CD4-positive, CD25-positive, alpha-beta regulatory T cell (primary cell): ENCODE data around the gene MS4A14. TPM values are rescaled to one million over a fixed set of nuclear protein-coding genes. Genes with fewer than 3 reads are reported as not detected.

Experiments
- ATAC-seq, 2 donors: fragments of 150-1000 bp; cut with Tn5 transposase; one replicate each; pipeline ENCODE4 v1.10.0; 2021; ENCODE audit warnings: low read depth in 2 of 2, moderate number of reproducible peaks in 2 of 2, moderate library complexity in 1 of 2
- DNase-seq, 3 donors: peaks; one replicate each; pipeline versions ENCODE4 v3.0.0 to v3.0.0-alpha.2; 2012 to 2022; ENCODE audit warnings: mixed read lengths in 1 of 3
- H3K27ac ChIP-seq: one replicate; pipeline ENCODE4 v1.7.0; 2013; ENCODE audit warnings: mild to moderate bottlenecking, low read length; ENCODE audit not compliant: insufficient read depth, poor library complexity, severe bottlenecking
- H3K27me3 ChIP-seq: one replicate; pipeline ENCODE4 v1.7.0; 2013; ENCODE audit warnings: low read length; ENCODE audit not compliant: control insufficient read depth, insufficient read depth
- H3K36me3 ChIP-seq: one replicate; pipeline ENCODE4 v1.7.0; 2013; ENCODE audit warnings: mild to moderate bottlenecking, low read length, moderate library complexity; ENCODE audit not compliant: control insufficient read depth, insufficient read depth
- H3K4me1 ChIP-seq: 2 replicates; pipeline ENCODE4 v1.7.0; 2013; ENCODE audit warnings: mild to moderate bottlenecking, low read length; ENCODE audit not compliant: insufficient read depth, control insufficient read depth, poor library complexity, severe bottlenecking
- H3K4me3 ChIP-seq: one replicate; pipeline ENCODE4 v1.7.0; 2013; ENCODE audit warnings: low read depth, mild to moderate bottlenecking, low read length, moderate library complexity
- H3K9me3 ChIP-seq, 2 experiments: 1 replicate in 1 of 2; 2 replicates in 1 of 2; pipeline ENCODE4 v1.7.0; 2013; ENCODE audit warnings: low read length in 2 of 2, mild to moderate bottlenecking in 1 of 2, moderate library complexity in 1 of 2; ENCODE audit not compliant: control insufficient read depth in 2 of 2
- H3K27ac Mint-ChIP-seq, 3 donors: one replicate each; pipeline ENCODE4 v1.8.0; 2020 to 2022; ENCODE audit warnings: mild to moderate bottlenecking in 3 of 3, mixed read lengths in 3 of 3, moderate library complexity in 2 of 3
- H3K27me3 Mint-ChIP-seq: one replicate; pipeline ENCODE4 v1.8.0; 2022; ENCODE audit warnings: mild to moderate bottlenecking, mixed read lengths
- H3K36me3 Mint-ChIP-seq: one replicate; pipeline ENCODE4 v1.8.0; 2020; ENCODE audit warnings: mixed read lengths
- H3K4me1 Mint-ChIP-seq, 4 donors: one replicate each; pipeline ENCODE4 v1.8.0; 2020 to 2022; ENCODE audit warnings: mixed read lengths in 4 of 4, mild to moderate bottlenecking in 1 of 4
- H3K4me3 Mint-ChIP-seq, 4 donors: one replicate each; pipeline ENCODE4 v1.8.0; 2020 to 2022; ENCODE audit warnings: mild to moderate bottlenecking in 4 of 4, mixed read lengths in 4 of 4, moderate library complexity in 3 of 4
- H3K9me3 Mint-ChIP-seq, 7 donors: one replicate each; pipeline ENCODE4 v1.8.0; 2020 to 2022; ENCODE audit warnings: mixed read lengths in 7 of 7, mild to moderate bottlenecking in 3 of 7, moderate library complexity in 2 of 7
- polyA plus RNA-seq, 4 donors: library from polyadenylated mRNA; unstranded; fragments of 300-500 nt; fragmentation: Illumina TruSeq; gene quantifications; one replicate each; pipeline ENCODE4 v1.2.3, GENCODE V29; 2021
- total RNA-seq: library from RNA; stranded (reverse); gene quantifications from one replicate; pipeline ENCODE4 v1.2.3, GENCODE V29; 2022

Gene MS4A14
- total RNA-seq = not detected
- polyA plus RNA-seq = not detected

GRCh38 chr11:60396382-60396781 is at the start of gene MS4A14:
TSS of gene MS4A14 (plus strand) at chr11:60396459. CDS start at chr11:60396579, 120 bp downstream.
- Histone ChIP-seq H3K27me3 (peaks cover 2% of the 10 kb centered on the region), H3K4me3 (no peak within 1 kb of the TSS), H3K27ac (no peak within 1 kb of the TSS), H3K36me3 (no peaks in the 10 kb centered on the region), H3K4me1 (no peaks in the 10 kb centered on the region), H3K9me3 (no peaks in the 10 kb centered on the region)
- Mint-ChIP-seq H3K9me3 (no peaks in the 10 kb centered on the region), H3K27me3 (peaks cover 11% of the 10 kb centered on the region), H3K27ac (no peak within 1 kb of the TSS), H3K4me3 (peak within 1 kb of the TSS in 1 of 4 donors; percentile 65), H3K36me3 (no peaks in the 10 kb centered on the region), H3K4me1 (no peaks in the 10 kb centered on the region)
- DNase-seq (no peak), ATAC-seq (no peak)

- H3K27me3 Mint-ChIP-seq = peaks cover 27% of the 10 kb centered on the region
Measured at GRCh38 chr11:60347084-60347797, 49.0 kb upstream of the MS4A14 start.

GRCh38 chr11:60348116-60348515 is 48.1 kb upstream of the MS4A14 start:
- no peak overlapping the region for H3K4me3 Mint-ChIP-seq
- Histone ChIP-seq H3K4me1 (no peaks in the 10 kb centered on the region), H3K27ac (no peak overlapping the region), H3K36me3 (no peaks in the 10 kb centered on the region), H3K4me3 (no peak overlapping the region), H3K27me3 (peaks cover 8% of the 10 kb centered on the region), H3K9me3 (no peaks in the 10 kb centered on the region)
- H3K4me1 Mint-ChIP-seq = no peaks in the 10 kb centered on the region
- no peaks in the 10 kb centered on the region for H3K36me3 Mint-ChIP-seq
- H3K27me3 Mint-ChIP-seq = peaks cover 27% of the 10 kb centered on the region
- DNase-seq = no peak
- no peak overlapping the region for H3K27ac Mint-ChIP-seq
- ATAC-seq = no peak
- no peaks in the 10 kb centered on the region for H3K9me3 Mint-ChIP-seq

More at GRCh38 chr11:60347084-60347797, 49.0 kb upstream of the MS4A14 start:
- Mint-ChIP-seq H3K36me3 (no peaks in the 10 kb centered on the region), H3K27ac (no peak overlapping the region), H3K4me1 (no peaks in the 10 kb centered on the region), H3K4me3 (no peak overlapping the region), H3K9me3 (peaks cover 0 to 2% (median 0%) of the 10 kb centered on the region in 7 donors)
- Histone ChIP-seq H3K27me3 (peaks cover 8% of the 10 kb centered on the region), H3K36me3 (no peaks in the 10 kb centered on the region), H3K9me3 (no peaks in the 10 kb centered on the region), H3K4me3 (no peak overlapping the region), H3K4me1 (no peaks in the 10 kb centered on the region), H3K27ac (no peak overlapping the region)
- no peak for DNase-seq
- ATAC-seq = no peak

GRCh38 chr11:60349990-60350389 is 46.3 kb upstream of the MS4A14 start:
- H3K4me1 ChIP-seq = no peaks in the 10 kb centered on the region
- no peaks in the 10 kb centered on the region for H3K9me3 Mint-ChIP-seq
- ATAC-seq (no peak), DNase-seq (no peak)
- H3K9me3 ChIP-seq = no peaks in the 10 kb centered on the region
- H3K4me3 Mint-ChIP-seq = no peak overlapping the region
- H3K36me3 Mint-ChIP-seq = no peaks in the 10 kb centered on the region
- no peak overlapping the region for H3K27ac ChIP-seq
- H3K4me1 Mint-ChIP-seq = no peaks in the 10 kb centered on the region
- no peak overlapping the region for H3K27ac Mint-ChIP-seq
- H3K4me3 ChIP-seq = no peak overlapping the region
- H3K27me3 Mint-ChIP-seq = peaks cover 32% of the 10 kb centered on the region
- H3K36me3 ChIP-seq = no peaks in the 10 kb centered on the region
- peaks cover 8% of the 10 kb centered on the region for H3K27me3 ChIP-seq

- Histone ChIP-seq H3K27me3 (peaks cover 2% of the 10 kb centered on the region), H3K9me3 (no peaks in the 10 kb centered on the region), H3K27ac (no peak overlapping the region), H3K4me1 (no peaks in the 10 kb centered on the region), H3K4me3 (no peak overlapping the region), H3K36me3 (no peaks in the 10 kb centered on the region)
- Mint-ChIP-seq H3K9me3 (peaks cover 0 to 1% (median 0%) of the 10 kb centered on the region in 7 donors), H3K4me3 (no peak overlapping the region), H3K36me3 (no peaks in the 10 kb centered on the region), H3K27ac (no peak overlapping the region), H3K27me3 (peaks cover 10% of the 10 kb centered on the region), H3K4me1 (no peaks in the 10 kb centered on the region)
- ATAC-seq = no peak
- no peak for DNase-seq
Measured at GRCh38 chr11:60357771-60358170, 38.5 kb upstream of the MS4A14 start.

- Histone ChIP-seq H3K4me1 (no peaks in the 10 kb centered on the region), H3K27me3 (peaks cover 9% of the 10 kb centered on the region), H3K9me3 (no peaks in the 10 kb centered on the region), H3K36me3 (no peaks in the 10 kb centered on the region), H3K27ac (no peak overlapping the region), H3K4me3 (no peak overlapping the region)
- Mint-ChIP-seq H3K27me3 (peaks cover 15% of the 10 kb centered on the region), H3K4me1 (no peaks in the 10 kb centered on the region), H3K36me3 (no peaks in the 10 kb centered on the region), H3K4me3 (no peak overlapping the region), H3K9me3 (peaks cover 0 to 3% (median 0%) of the 10 kb centered on the region in 7 donors), H3K27ac (no peak overlapping the region)
- ATAC-seq (no peak), DNase-seq (no peak)
Measured at GRCh38 chr11:60360621-60361020, 35.6 kb upstream of the MS4A14 start.

GRCh38 chr11:60362241-60362640 is 34.0 kb upstream of the MS4A14 start:
- no peaks in the 10 kb centered on the region for H3K4me1 ChIP-seq
- Mint-ChIP-seq H3K4me1 (no peaks in the 10 kb centered on the region), H3K36me3 (no peaks in the 10 kb centered on the region), H3K9me3 (peaks cover 0 to 3% (median 0%) of the 10 kb centered on the region in 7 donors), H3K27ac (no peak overlapping the region), H3K4me3 (no peak overlapping the region), H3K27me3 (peaks cover 15% of the 10 kb centered on the region)
- H3K36me3 ChIP-seq = no peaks in the 10 kb centered on the region
- no peaks in the 10 kb centered on the region for H3K9me3 ChIP-seq
- H3K4me3 ChIP-seq = no peak overlapping the region
- H3K27me3 ChIP-seq = peaks cover 8% of the 10 kb centered on the region
- DNase-seq (no peak), ATAC-seq (no peak)
- no peak overlapping the region for H3K27ac ChIP-seq
